Measurements from ENCODE around the gene POU2AF3.
A peak's percentile ranks its signal among the peaks of the same experiment; 100 is the strongest.

POU2AF3 gene

GRCh38 chr11:111329306-111330204 is 31.2 kb downstream of the POU2AF3 start:
- no peak for DNase-seq

GRCh38 chr11:111330234-111330893 is 32.0 kb downstream of the POU2AF3 start:
- DNase-seq = no peak

GRCh38 chr11:111331711-111332479 is 33.5 kb downstream of the POU2AF3 start:
- no peak for DNase-seq

- no peak for DNase-seq
These were observed 36.5 kb downstream of the POU2AF3 start for GRCh38 chr11:111334532-111335502.

- DNase-seq = no peak
These were observed 37.2 kb downstream of the POU2AF3 start for GRCh38 chr11:111335549-111335948.

- no peak for DNase-seq
These were observed 37.7 kb downstream of the POU2AF3 start for GRCh38 chr11:111336062-111336461.

GRCh38 chr11:111336582-111337256 is 38.4 kb downstream of the POU2AF3 start:
- DNase-seq = peak; percentile 70

- no peak for DNase-seq
These were observed 41.5 kb downstream of the POU2AF3 start for GRCh38 chr11:111339758-111340388.

- no peak for DNase-seq
These were observed 44.0 kb downstream of the POU2AF3 start for GRCh38 chr11:111342329-111342728.

- peak; percentile 79 for DNase-seq
These were observed 45.7 kb downstream of the POU2AF3 start for GRCh38 chr11:111344032-111344431.

GRCh38 chr11:111347002-111347722 is 48.8 kb downstream of the POU2AF3 start:
- DNase-seq = no peak

GRCh38 chr11:111347723-111348115 is 49.4 kb downstream of the POU2AF3 start:
- peak; percentile 54 for DNase-seq

GRCh38 chr11:111348147-111348546 is 49.8 kb downstream of the POU2AF3 start:
- no peak for DNase-seq

- DNase-seq = no peak
These were observed 50.9 kb downstream of the POU2AF3 start for GRCh38 chr11:111349191-111349695.

- no peak for DNase-seq
These were observed 52.5 kb downstream of the POU2AF3 start for GRCh38 chr11:111350811-111351210.

- no peak for DNase-seq
These were observed 53.2 kb downstream of the POU2AF3 start for GRCh38 chr11:111351374-111352055.

GRCh38 chr11:111352231-111352746 is 53.9 kb downstream of the POU2AF3 start:
- DNase-seq = no peak

GRCh38 chr11:111352935-111353710 is 54.8 kb downstream of the POU2AF3 start:
- no peak for DNase-seq
